Breast epithelium (tissue), 4 donors: ENCODE data around the gene NCAPD3. TPM values are rescaled to one million over a fixed set of nuclear protein-coding genes. Genes with fewer than 3 reads are reported as not detected.

ENCODE experiments used
- DNase-seq, 2 donors: peaks; one replicate each; pipeline ENCODE4 v3.0.0-alpha.2; 2019; ENCODE audit warnings: low spot score in 2 of 2
- H3K27ac ChIP-seq, 2 donors: fragments of 200-600 bp; sonication (generic) in 1 of 2; one replicate each; pipeline ENCODE4 v1.5.1; 2016 to 2019; ENCODE audit warnings: mild to moderate bottlenecking in 1 of 2
- H3K27me3 ChIP-seq, 2 donors: fragments of 200-600 bp; sonication (generic) in 1 of 2; one replicate each; pipeline versions ENCODE4 v1.5.1 to v1.6.0; 2017 to 2019; ENCODE audit warnings: control low read depth in 1 of 2, mild to moderate bottlenecking in 1 of 2
- H3K36me3 ChIP-seq: fragments of 200-600 bp; one replicate; pipeline ENCODE4 v1.5.1; 2019
- H3K4me1 ChIP-seq, 2 donors: fragments of 200-600 bp; sonication (generic); one replicate each; pipeline ENCODE4 v1.5.1; 2016 to 2019; ENCODE audit warnings: control low read depth in 1 of 2
- H3K4me3 ChIP-seq, 3 donors: fragments of 200-600 bp; sonication (generic); 1 replicate in 2 of 3; 2 replicates in 1 of 3; pipeline ENCODE4 v1.5.1; 2016 to 2019; ENCODE audit warnings: mild to moderate bottlenecking in 3 of 3, moderate library complexity in 2 of 3
- H3K9me3 ChIP-seq, 2 donors: fragments of 200-600 bp; sonication (generic) in 1 of 2; one replicate each; pipeline ENCODE4 v1.5.1; 2016 to 2019; ENCODE audit warnings: control low read depth in 1 of 2
- CTCF ChIP-seq, 3 donors: fragments of 450-650 bp; IDR thresholded peaks; one replicate each; pipeline ENCODE4 v1.5.1; 2016 to 2017; ENCODE audit warnings: antibody characterized with exemption in 3 of 3, mild to moderate bottlenecking in 3 of 3, moderate library complexity in 3 of 3
- POLR2A ChIP-seq: fragments of 450-650 bp; IDR thresholded peaks from one replicate; pipeline ENCODE4 v1.6.1; 2016; ENCODE audit warnings: antibody characterized with exemption, mild to moderate bottlenecking, moderate library complexity
- POLR2AphosphoS5 ChIP-seq, 3 donors: sonication (generic); formaldehyde crosslinking; IDR thresholded peaks; one replicate each; pipeline ENCODE4 v1.6.1; 2017; ENCODE audit warnings: antibody characterized with exemption in 3 of 3
- intact Hi-C: fragments of 100-400 bp; cut with DNase I; formaldehyde crosslinking; loops from one replicate; pipeline ENCODE4 v1.15.1; 2023; ENCODE audit warnings: low total_unique reads
- total RNA-seq, 3 donors: library from RNA; depleted of rRNA; stranded (reverse); fragments of >200 nt; gene quantifications; one replicate each; pipeline ENCODE4 v1.1.0, GENCODE V29; 2016

The NCAPD3 gene
- total RNA-seq, 3 donors from 2014 or later, result 12.0 to 16.5 (median 12.1) TPM

- Histone ChIP-seq H3K4me3 (no peak overlapping the region), H3K9me3 (no peaks in the 10 kb centered on the region), H3K27ac (peak overlapping the region; percentile 59 to 70), H3K27me3 (no peaks in the 10 kb centered on the region), H3K4me1 (no peaks in the 10 kb centered on the region), H3K36me3 (no peaks in the 10 kb centered on the region)
- intact Hi-C loops, result loop anchor here (10.0 kb wide), 1 partner anchor 85 kb away; no protein-coding TSS in a partner anchor
- TF ChIP-seq CTCF (IDR thresholded peaks at IDR 0.05) (peak; percentile 47 to 88 (median 84)), POLR2AphosphoS5 (IDR thresholded peaks at IDR 0.05) (peak in 1 of 3 donors; percentile 26), POLR2A (no peak)
- peak in 1 of 2 donors; percentile 62 for DNase-seq
Observed at GRCh38 chr11:134139873-134140331, 83.9 kb downstream of the NCAPD3 start.

- Histone ChIP-seq H3K27me3 (no peaks in the 10 kb centered on the region), H3K36me3 (no peaks in the 10 kb centered on the region), H3K9me3 (no peaks in the 10 kb centered on the region), H3K27ac (peak overlapping the region; percentile 59 to 70), H3K4me1 (no peaks in the 10 kb centered on the region), H3K4me3 (no peak overlapping the region)
- TF ChIP-seq POLR2A (no peak), CTCF (IDR thresholded peaks at IDR 0.05) (no peak), POLR2AphosphoS5 (IDR thresholded peaks at IDR 0.05) (no peak)
- intact Hi-C loops, result no loop called here
- DNase-seq, result no peak
Observed at GRCh38 chr11:134139303-134139872, 84.4 kb downstream of the NCAPD3 start.

GRCh38 chr11:134138376-134138775, 85.4 kb downstream of the NCAPD3 start:
- Histone ChIP-seq H3K27ac (no peak overlapping the region), H3K36me3 (no peaks in the 10 kb centered on the region), H3K27me3 (no peaks in the 10 kb centered on the region), H3K9me3 (no peaks in the 10 kb centered on the region), H3K4me3 (no peak overlapping the region), H3K4me1 (no peaks in the 10 kb centered on the region)
- no peak for TF ChIP-seq CTCF (IDR thresholded peaks at IDR 0.05)
- no peak for TF ChIP-seq POLR2AphosphoS5 (IDR thresholded peaks at IDR 0.05)
- TF ChIP-seq POLR2A, result no peak
- intact Hi-C loops, result no loop called here
- no peak for DNase-seq

GRCh38 chr11:134134167-134134566, 89.6 kb downstream of the NCAPD3 start:
- no peak overlapping the region for H3K4me3 ChIP-seq
- no peak for DNase-seq
- intact Hi-C loops, result no loop called here
- H3K36me3 ChIP-seq, result no peaks in the 10 kb centered on the region
- peaks cover 0 to 16% of the 10 kb centered on the region in 2 donors for H3K9me3 ChIP-seq
- H3K27me3 ChIP-seq, result no peaks in the 10 kb centered on the region
- H3K27ac ChIP-seq, result no peak overlapping the region
- TF ChIP-seq CTCF (IDR thresholded peaks at IDR 0.05) (no peak), POLR2AphosphoS5 (IDR thresholded peaks at IDR 0.05) (no peak), POLR2A (no peak)
- no peaks in the 10 kb centered on the region for H3K4me1 ChIP-seq

GRCh38 chr11:134132808-134133207, 91.0 kb downstream of the NCAPD3 start:
- Histone ChIP-seq H3K27me3 (no peaks in the 10 kb centered on the region), H3K36me3 (no peaks in the 10 kb centered on the region), H3K9me3 (peaks cover 0 to 16% of the 10 kb centered on the region in 2 donors), H3K4me1 (no peaks in the 10 kb centered on the region), H3K4me3 (no peak overlapping the region), H3K27ac (no peak overlapping the region)
- no peak for TF ChIP-seq POLR2AphosphoS5 (IDR thresholded peaks at IDR 0.05)
- TF ChIP-seq POLR2A, result no peak
- TF ChIP-seq CTCF (IDR thresholded peaks at IDR 0.05), result no peak
- intact Hi-C loops, result no loop called here
- no peak for DNase-seq
